Body of pancreas (tissue), 4 donors: ENCODE measurements around the gene RAB44. TPM values are rescaled to one million over a fixed set of nuclear protein-coding genes. Genes with fewer than 3 reads are reported as not detected.

Source experiments
- ATAC-seq: fragments of 150-250 bp; one replicate; pipeline ENCODE4 v1.9.1; 2016
- DNase-seq, 4 donors: peaks; one replicate each; pipeline ENCODE4 v3.0.0-alpha.2; 2019
- H3K27ac ChIP-seq, 4 donors: fragments of 200-600 bp; sonication (generic); 1 replicate in 3 of 4; 2 replicates in 1 of 4; pipeline versions ENCODE4 v1.5.1 to v1.6.1; 2016 to 2019; ENCODE audit warnings: mild to moderate bottlenecking in 1 of 4, mixed read lengths in 1 of 4, moderate library complexity in 1 of 4
- H3K27me3 ChIP-seq, 2 donors: fragments of 200-600 bp; sonication (generic); one replicate each; pipeline ENCODE4 v1.6.0; 2016; ENCODE audit warnings: mild to moderate bottlenecking in 1 of 2
- H3K36me3 ChIP-seq, 2 donors: fragments of 200-600 bp; sonication (generic); replicated peaks in 1 of 2; 2 replicates each; pipeline ENCODE4 v1.5.1; 2016; ENCODE audit warnings: low read depth in 2 of 2; ENCODE audit not compliant: insufficient read depth in 1 of 2
- H3K4me1 ChIP-seq: fragments of 200-600 bp; sonication (generic); one replicate; pipeline ENCODE4 v1.6.0; 2016
- H3K4me3 ChIP-seq, 2 donors: fragments of 200-600 bp; sonication (generic); 1 replicate in 1 of 2; 2 replicates in 1 of 2; pipeline ENCODE4 v1.5.1; 2016 to 2019
- H3K9me3 ChIP-seq, 3 donors: fragments of 200-600 bp; sonication (generic); 1 replicate in 2 of 3; 2 replicates in 1 of 3; pipeline ENCODE4 v1.5.1; 2016
- POLR2A ChIP-seq, 3 donors: fragments of 450-650 bp; IDR thresholded peaks; one replicate each; pipeline ENCODE4 v1.6.1; 2016; ENCODE audit warnings: antibody characterized with exemption in 3 of 3, mild to moderate bottlenecking in 2 of 3
- WGBS, 2 donors: methylation state at CpG; one replicate each; pipeline ENCODE4 v1.1.5; 2017; 5-methylcytosine and 5-hydroxymethylcytosine counted together
- intact Hi-C: fragments of 100-400 bp; cut with DNase I; formaldehyde crosslinking; loops from one replicate; pipeline ENCODE4 v1.15.1; 2023
- total RNA-seq, 2 donors: library from RNA; depleted of rRNA; stranded (reverse); fragments of >200 nt; gene quantifications; one replicate each; pipeline ENCODE4 v1.1.0, GENCODE V29; 2016
- TF ChIP-seq, protein P1 (sequence below), 7 experiments: fragments of 450-650 bp in 4 of 7; fragments of 200-600 bp in 3 of 7; sonication (generic) in 3 of 7; IDR thresholded peaks; one replicate each; pipeline ENCODE4 v1.5.1; 2016 to 2019; ENCODE audit warnings: antibody characterized with exemption in 7 of 7

Gene RAB44
- total RNA-seq, 2 donors from 2014 or later: 0.26 TPM; not detected in 1

DNA sequence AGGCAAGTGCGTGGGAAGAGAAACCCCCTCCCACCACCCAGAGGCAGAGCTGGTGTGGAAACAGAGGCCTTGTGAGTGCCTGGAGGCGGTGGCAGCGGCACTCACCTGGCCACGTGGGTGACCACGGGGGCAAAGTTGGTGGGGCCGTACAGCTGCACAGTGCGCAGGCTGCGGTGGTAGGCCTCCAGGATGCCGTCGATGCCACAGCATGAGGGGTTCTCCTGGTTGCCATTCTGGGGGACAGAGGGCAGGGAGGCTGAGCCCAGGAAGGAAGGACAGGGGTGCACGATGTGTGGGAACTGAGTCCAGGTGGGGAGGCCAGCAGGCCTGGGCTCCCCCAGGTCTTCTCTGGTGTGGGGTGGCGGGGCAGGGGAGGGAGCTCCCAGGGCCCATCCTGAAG, 47.7 kb downstream of the RAB44 start:
- DNase-seq (no peak), ATAC-seq (no peak)
- Histone ChIP-seq H3K4me1 (no peaks in the 10 kb centered on the region), H3K36me3 (no peaks in the 10 kb centered on the region), H3K27ac (no peak overlapping the region), H3K27me3 (no peaks in the 10 kb centered on the region), H3K9me3 (no peaks in the 10 kb centered on the region), H3K4me3 (no peak overlapping the region)
- WGBS, 2 donors: 81 to 88% methylated on average over 4 to 12 of the region's 12 CpGs
- TF ChIP-seq, protein P1, sequence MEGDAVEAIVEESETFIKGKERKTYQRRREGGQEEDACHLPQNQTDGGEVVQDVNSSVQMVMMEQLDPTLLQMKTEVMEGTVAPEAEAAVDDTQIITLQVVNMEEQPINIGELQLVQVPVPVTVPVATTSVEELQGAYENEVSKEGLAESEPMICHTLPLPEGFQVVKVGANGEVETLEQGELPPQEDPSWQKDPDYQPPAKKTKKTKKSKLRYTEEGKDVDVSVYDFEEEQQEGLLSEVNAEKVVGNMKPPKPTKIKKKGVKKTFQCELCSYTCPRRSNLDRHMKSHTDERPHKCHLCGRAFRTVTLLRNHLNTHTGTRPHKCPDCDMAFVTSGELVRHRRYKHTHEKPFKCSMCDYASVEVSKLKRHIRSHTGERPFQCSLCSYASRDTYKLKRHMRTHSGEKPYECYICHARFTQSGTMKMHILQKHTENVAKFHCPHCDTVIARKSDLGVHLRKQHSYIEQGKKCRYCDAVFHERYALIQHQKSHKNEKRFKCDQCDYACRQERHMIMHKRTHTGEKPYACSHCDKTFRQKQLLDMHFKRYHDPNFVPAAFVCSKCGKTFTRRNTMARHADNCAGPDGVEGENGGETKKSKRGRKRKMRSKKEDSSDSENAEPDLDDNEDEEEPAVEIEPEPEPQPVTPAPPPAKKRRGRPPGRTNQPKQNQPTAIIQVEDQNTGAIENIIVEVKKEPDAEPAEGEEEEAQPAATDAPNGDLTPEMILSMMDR (IDR thresholded peaks at IDR 0.05): no peak
- TF ChIP-seq POLR2A (IDR thresholded peaks at IDR 0.05): no peak
- intact Hi-C loops: no loop called here

GRCh38 chr6:36745836-36746235, 48.2 kb downstream of the RAB44 start:
- no peaks in the 10 kb centered on the region for H3K36me3 ChIP-seq
- DNase-seq: no peak
- intact Hi-C loops: no loop called here
- H3K4me3 ChIP-seq: no peak overlapping the region
- H3K27me3 ChIP-seq: no peaks in the 10 kb centered on the region
- no peaks in the 10 kb centered on the region for H3K9me3 ChIP-seq
- no peak overlapping the region for H3K27ac ChIP-seq
- H3K4me1 ChIP-seq: no peaks in the 10 kb centered on the region
- no peak for TF ChIP-seq POLR2A (IDR thresholded peaks at IDR 0.05)
- TF ChIP-seq, protein P1 (IDR thresholded peaks at IDR 0.05): no peak
- ATAC-seq: no peak
- WGBS, 2 donors: 75% methylated on average over 8 of the region's 8 CpGs; no CpG with 5 or more reads in 1 of the 2 donors

DNA sequence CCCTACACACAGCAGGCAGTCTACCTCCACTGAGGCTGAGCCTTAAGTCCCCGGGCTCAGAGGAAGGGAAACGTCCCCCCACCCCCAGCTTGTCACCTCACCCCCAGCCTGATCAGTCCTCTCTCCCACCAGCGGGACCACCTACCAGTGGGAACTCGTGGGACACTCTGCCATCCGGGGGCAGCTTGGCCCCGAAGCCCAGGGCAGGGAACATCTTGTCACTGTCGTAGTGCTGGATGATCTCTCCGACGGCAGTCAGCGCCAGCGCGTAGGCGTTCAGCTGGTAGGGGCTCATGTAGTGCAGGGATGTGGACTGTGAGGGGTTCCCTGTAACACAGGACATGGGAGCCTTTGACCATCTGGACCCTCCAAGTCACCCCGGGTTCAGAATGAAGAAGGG, 48.6 kb downstream of the RAB44 start:
- no peak for ATAC-seq
- no peak for TF ChIP-seq POLR2A (IDR thresholded peaks at IDR 0.05)
- TF ChIP-seq, protein P1 (IDR thresholded peaks at IDR 0.05): no peak
- Histone ChIP-seq H3K27ac (no peak overlapping the region), H3K27me3 (no peaks in the 10 kb centered on the region), H3K4me3 (no peak overlapping the region), H3K9me3 (no peaks in the 10 kb centered on the region), H3K4me1 (no peaks in the 10 kb centered on the region), H3K36me3 (no peaks in the 10 kb centered on the region)
- DNase-seq: no peak
- WGBS, 2 donors: 64 to 85% methylated on average over 1 to 10 of the region's 14 CpGs
- intact Hi-C loops: no loop called here

DNA sequence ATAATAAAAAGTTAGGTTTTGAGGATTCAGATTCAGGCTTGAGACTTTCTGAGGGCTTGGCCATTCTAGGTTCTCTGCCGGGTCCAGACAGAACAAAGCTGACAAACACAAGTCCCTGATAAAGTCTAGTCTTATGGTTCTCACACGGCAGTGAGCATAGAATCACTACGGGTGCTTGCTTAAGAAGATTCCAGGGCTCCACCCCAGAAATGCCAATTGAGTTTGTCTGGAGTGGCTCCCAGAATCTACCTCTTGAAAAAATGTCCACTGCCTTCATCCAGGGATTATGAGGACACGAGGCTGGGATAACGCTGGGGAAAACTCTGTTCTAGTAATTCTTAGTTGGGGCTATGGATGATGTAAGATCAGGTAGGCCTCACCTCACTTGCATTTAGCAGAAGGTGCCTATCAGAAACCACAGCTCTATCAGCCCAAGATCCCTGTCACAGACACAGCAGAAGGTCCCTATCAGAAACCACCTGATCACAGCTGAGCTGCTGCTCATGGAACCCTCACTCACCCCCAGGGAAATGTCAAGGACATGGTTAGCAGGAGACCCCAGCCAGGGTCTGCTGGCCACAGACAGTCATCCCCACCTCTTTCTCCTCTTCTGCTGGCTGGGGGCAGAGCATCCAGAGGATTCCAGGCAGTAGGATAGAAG, 52.3 kb downstream of the RAB44 start:
- no peak for DNase-seq
- Histone ChIP-seq H3K36me3 (no peaks in the 10 kb centered on the region), H3K4me1 (no peaks in the 10 kb centered on the region), H3K4me3 (no peak overlapping the region), H3K9me3 (no peaks in the 10 kb centered on the region), H3K27ac (no peak overlapping the region), H3K27me3 (no peaks in the 10 kb centered on the region)
- intact Hi-C loops: no loop called here
- ATAC-seq: no peak
- TF ChIP-seq, protein P1 (IDR thresholded peaks at IDR 0.05): no peak
- no peak for TF ChIP-seq POLR2A (IDR thresholded peaks at IDR 0.05)
- WGBS, 2 donors: 88 to 95% methylated on average over 5 of the region's 5 CpGs

- TF ChIP-seq, protein P1 (IDR thresholded peaks at IDR 0.05): no peak
- no peak for TF ChIP-seq POLR2A (IDR thresholded peaks at IDR 0.05)
These were observed 53.5 kb downstream of the RAB44 start for GRCh38 chr6:36751091-36751490.

More at GRCh38 chr6:36751091-36751490, 53.5 kb downstream of the RAB44 start:
- intact Hi-C loops: no loop called here
- no peak overlapping the region for H3K4me3 ChIP-seq
- no peak for ATAC-seq
- H3K36me3 ChIP-seq: no peaks in the 10 kb centered on the region
- no peaks in the 10 kb centered on the region for H3K27me3 ChIP-seq
- DNase-seq: no peak
- H3K27ac ChIP-seq: no peak overlapping the region
- H3K9me3 ChIP-seq: no peaks in the 10 kb centered on the region
- H3K4me1 ChIP-seq: no peaks in the 10 kb centered on the region
- WGBS, 2 donors: 88 to 96% methylated on average over 3 of the region's 3 CpGs
